Middle frontal gyrus (tissue), 1 donor: ENCODE results near the gene TIMM13.

Experiments used
- DNase-seq: peaks from one replicate; pipeline ENCODE4 v3.0.0-alpha.2; 2015; ENCODE audit warnings: low spot score; ENCODE audit errors: extremely low spot score

Gene TIMM13

DNA sequence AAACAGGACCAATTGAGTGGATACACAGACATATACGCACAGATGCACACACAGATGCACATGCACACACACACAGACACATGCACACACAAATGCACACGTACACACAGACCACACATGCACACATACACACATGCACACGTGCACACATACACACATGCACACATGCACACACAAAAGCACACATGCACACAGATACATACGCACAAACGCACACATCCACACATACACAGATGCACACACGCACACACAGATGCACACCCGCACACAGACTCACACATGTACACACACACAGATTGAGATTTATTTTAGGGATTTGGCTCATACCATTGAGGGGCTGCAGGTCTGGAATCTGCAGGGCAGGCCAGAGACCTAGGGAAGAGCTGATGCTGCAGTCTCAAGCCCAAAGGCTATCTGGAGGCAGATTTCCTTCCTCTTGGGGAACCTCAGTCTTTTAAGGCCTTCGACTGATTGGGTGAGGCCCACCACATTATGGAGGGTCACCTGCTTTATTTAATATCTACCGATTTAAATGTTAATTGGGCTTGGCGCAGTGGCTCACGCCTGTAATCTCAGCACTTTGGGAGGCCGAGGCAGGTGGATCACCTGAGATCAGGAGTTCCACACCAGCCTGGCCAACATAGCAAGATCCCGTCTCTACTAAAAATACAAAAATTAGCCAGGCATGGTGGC, 44.7 kb downstream of the TIMM13 start:
- no peak for DNase-seq

DNA sequence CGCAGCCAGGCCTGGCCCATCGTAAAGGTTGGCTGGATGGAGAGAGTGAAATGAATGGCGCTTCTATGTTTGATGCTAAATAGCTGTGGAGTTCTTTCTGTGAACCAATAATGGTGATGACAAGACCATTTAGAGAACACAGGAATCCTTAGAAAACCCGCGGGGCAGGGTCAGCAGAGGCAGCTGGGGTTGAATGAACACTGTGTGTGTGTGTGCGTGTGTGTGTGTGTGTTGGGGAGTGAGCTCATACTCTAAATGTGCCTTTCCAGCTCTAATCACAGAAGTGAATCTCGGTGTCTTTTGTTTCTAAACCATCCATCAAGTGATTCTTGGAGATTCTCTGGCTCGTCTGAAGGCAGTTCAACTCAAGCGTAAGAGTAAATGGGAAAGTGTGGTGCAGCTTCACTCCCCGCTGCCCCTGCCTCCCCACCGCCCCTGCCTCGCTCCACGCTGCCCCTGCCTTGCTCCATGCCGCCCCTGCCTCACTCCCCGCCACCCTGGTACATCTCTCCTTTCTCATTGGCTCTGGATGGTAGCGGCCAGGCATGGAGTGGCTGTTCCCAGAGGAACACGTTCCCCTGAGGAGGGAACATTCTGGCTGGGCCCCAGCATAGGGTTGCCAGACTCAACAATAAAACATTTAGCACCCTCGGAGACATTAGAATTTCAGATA, 46.1 kb downstream of the TIMM13 start:
- DNase-seq: peak; percentile 82

DNA sequence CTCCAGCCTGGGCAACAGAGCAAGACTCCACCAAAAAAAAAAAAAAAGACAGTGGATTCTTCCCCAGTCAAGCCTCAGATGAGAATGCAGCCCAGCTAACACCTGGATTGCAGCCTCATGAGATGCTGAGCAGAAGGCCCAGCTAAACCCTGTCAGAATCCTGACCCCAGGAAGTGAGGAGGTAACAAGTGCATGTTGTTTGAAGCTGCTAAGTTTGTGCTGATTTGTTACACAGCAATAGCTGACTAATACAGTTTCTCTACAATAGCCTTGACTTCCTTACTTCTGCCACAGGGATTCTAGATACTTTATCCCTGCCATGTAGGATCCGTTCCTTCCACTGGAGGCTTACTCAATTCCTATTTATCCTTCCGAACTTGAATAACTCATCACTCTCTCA, 46.8 kb downstream of the TIMM13 start:
- no peak for DNase-seq

DNA sequence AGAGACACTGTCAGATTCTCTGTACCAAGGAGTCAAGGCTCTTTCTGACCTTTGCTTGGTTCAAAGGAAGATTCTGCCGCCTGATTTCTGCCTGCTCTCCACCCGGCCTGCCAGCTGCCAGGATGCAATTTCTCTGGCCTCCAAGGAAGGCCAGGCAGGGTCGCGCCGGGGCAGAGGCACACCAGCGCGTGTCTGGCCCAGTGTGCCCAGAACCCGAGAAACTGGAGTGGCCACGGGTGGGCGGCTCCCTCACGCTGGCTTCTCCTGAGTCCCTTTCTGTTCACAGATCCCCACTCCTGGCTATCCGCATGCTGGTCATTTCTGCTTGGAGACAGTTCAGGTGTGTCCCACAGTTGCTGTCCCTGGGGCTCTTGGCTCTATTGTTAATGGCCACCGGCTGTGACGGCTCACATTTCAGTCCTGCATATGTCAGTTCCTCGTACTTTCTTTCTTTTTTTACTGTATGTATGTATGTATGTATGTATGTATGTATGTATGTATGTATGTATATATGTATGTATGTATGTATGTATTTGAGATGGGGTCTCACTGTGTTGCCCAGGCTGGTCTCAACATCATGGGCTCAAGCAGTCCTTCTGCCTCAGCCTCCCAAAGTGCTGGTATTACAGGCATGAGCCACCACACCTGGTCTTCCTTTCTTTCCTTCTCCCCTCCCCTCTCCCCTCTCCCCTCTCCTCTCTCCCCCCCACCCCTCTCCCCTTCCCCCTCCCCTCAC, 50.4 kb downstream of the TIMM13 start:
- no peak for DNase-seq
